MM.1S (cell line): ENCODE results near the gene HIVEP2.

Experiments used
- DNase-seq: peaks from one replicate; pipeline ENCODE4 v3.0.0-alpha.2; 2015
- H2AFZ ChIP-seq: fragments of 300-600 bp; sonication (generic); 2 replicates; pipeline ENCODE4 v1.6.0; 2016; ENCODE audit warnings: antibody characterized with exemption, low read length
- H3F3A ChIP-seq: fragments of 300-600 bp; sonication (generic); 2 replicates; pipeline ENCODE4 v1.6.1; 2016; ENCODE audit warnings: mild to moderate bottlenecking, antibody characterized with exemption, low read length, moderate library complexity, mixed read lengths; ENCODE audit not compliant: insufficient read depth
- H3K27ac ChIP-seq: fragments of 300-600 bp; sonication (generic); 2 replicates; pipeline ENCODE4 v1.5.1; 2016; ENCODE audit warnings: mild to moderate bottlenecking, low read length
- H3K27me3 ChIP-seq: fragments of 300-600 bp; sonication (generic); replicated peaks from 2 replicates; pipeline ENCODE4 v1.6.0; 2016; ENCODE audit warnings: low read length; ENCODE audit not compliant: insufficient read depth
- H3K36me3 ChIP-seq: fragments of 300-600 bp; sonication (generic); replicated peaks from 2 replicates; pipeline ENCODE4 v1.6.1; 2016; ENCODE audit warnings: mild to moderate bottlenecking, low read length, mixed read lengths; ENCODE audit not compliant: insufficient read depth
- H3K4me1 ChIP-seq: fragments of 300-600 bp; sonication (generic); 2 replicates; pipeline ENCODE4 v1.6.1; 2016; ENCODE audit warnings: low read length, mixed read lengths
- H3K4me2 ChIP-seq: fragments of 300-600 bp; sonication (generic); 2 replicates; pipeline ENCODE4 v1.6.0; 2016; ENCODE audit warnings: low read depth, low read length
- H3K4me3 ChIP-seq: fragments of 300-600 bp; sonication (generic); 2 replicates; pipeline ENCODE4 v1.5.1; 2016; ENCODE audit warnings: low read length, mixed read lengths
- H3K79me2 ChIP-seq: fragments of 300-600 bp; sonication (generic); 2 replicates; pipeline ENCODE4 v1.6.1; 2016; ENCODE audit warnings: mixed run types, low read length, mixed read lengths
- H3K9ac ChIP-seq: fragments of 300-600 bp; sonication (generic); 2 replicates; pipeline ENCODE4 v1.6.1; 2016; ENCODE audit warnings: low read length, mixed read lengths
- H3K9me2 ChIP-seq: fragments of 300-600 bp; sonication (generic); replicated peaks from 2 replicates; pipeline ENCODE4 v1.6.1; 2016; ENCODE audit warnings: mild to moderate bottlenecking, low read length, mixed read lengths; ENCODE audit not compliant: insufficient read depth
- H3K9me3 ChIP-seq: fragments of 300-600 bp; sonication (generic); replicated peaks from 2 replicates; pipeline ENCODE4 v1.6.1; 2016; ENCODE audit warnings: mild to moderate bottlenecking, low read length, mixed read lengths; ENCODE audit not compliant: insufficient read depth
- H4K20me1 ChIP-seq: fragments of 300-600 bp; sonication (generic); 2 replicates; pipeline ENCODE4 v1.6.1; 2016; ENCODE audit warnings: mild to moderate bottlenecking, low read length, moderate library complexity, mixed read lengths; ENCODE audit not compliant: insufficient read depth
- CTCF ChIP-seq: fragments of 300-600 bp; sonication (generic); IDR thresholded peaks from 2 replicates; pipeline ENCODE4 v1.5.1; 2016; ENCODE audit warnings: antibody characterized with exemption, low read length, mixed read lengths
- EZH2 ChIP-seq: fragments of 300-600 bp; sonication (generic); optimal IDR thresholded peaks from 2 replicates; pipeline ENCODE3; 2017; ENCODE audit warnings: low read depth, mild to moderate bottlenecking, antibody characterized with exemption, low read length, mixed read lengths
- EZH2phosphoT487 ChIP-seq: fragments of 300-600 bp; sonication (generic); IDR thresholded peaks from 2 replicates; pipeline ENCODE4 v1.6.1; 2018; ENCODE audit warnings: antibody characterized with exemption, low read length

The HIVEP2 gene

GRCh38 chr6:142728364-142728763 is 216.6 kb downstream of the HIVEP2 start:
- Histone ChIP-seq H3K9me2 (no peaks in the 10 kb centered on the region), H3K79me2 (no peaks in the 10 kb centered on the region), H3K27me3 (no peaks in the 10 kb centered on the region), H3K4me1 (no peaks in the 10 kb centered on the region), H2AFZ (no peak overlapping the region), H3K4me2 (no peak overlapping the region), H3K9ac (no peak overlapping the region), H3K9me3 (no peaks in the 10 kb centered on the region), H3F3A (no peaks in the 10 kb centered on the region), H3K36me3 (no peaks in the 10 kb centered on the region), H3K4me3 (no peak overlapping the region), H4K20me1 (no peaks in the 10 kb centered on the region), H3K27ac (no peak overlapping the region)
- no peak for DNase-seq
- TF ChIP-seq EZH2: no peak
- TF ChIP-seq CTCF: no peak
- no peak for TF ChIP-seq EZH2phosphoT487

- Histone ChIP-seq H2AFZ (no peak overlapping the region), H3K9me3 (no peaks in the 10 kb centered on the region), H3K9me2 (no peaks in the 10 kb centered on the region), H3K4me1 (peaks cover 9% of the 10 kb centered on the region), H4K20me1 (no peaks in the 10 kb centered on the region), H3K27me3 (no peaks in the 10 kb centered on the region), H3K9ac (no peak overlapping the region), H3K27ac (no peak overlapping the region), H3F3A (peaks cover 7% of the 10 kb centered on the region), H3K36me3 (no peaks in the 10 kb centered on the region), H3K4me3 (no peak overlapping the region), H3K79me2 (no peaks in the 10 kb centered on the region), H3K4me2 (no peak overlapping the region)
- DNase-seq: no peak
- TF ChIP-seq EZH2phosphoT487 (no peak), EZH2 (no peak), CTCF (no peak)
Observed at GRCh38 chr6:142726616-142727015, 218.4 kb downstream of the HIVEP2 start.

- Histone ChIP-seq H3K4me1 (peaks cover 15% of the 10 kb centered on the region), H3K79me2 (no peaks in the 10 kb centered on the region), H3K9me3 (no peaks in the 10 kb centered on the region), H3K9ac (no peak overlapping the region), H2AFZ (no peak overlapping the region), H3K36me3 (no peaks in the 10 kb centered on the region), H3K4me2 (no peak overlapping the region), H3F3A (peaks cover 7% of the 10 kb centered on the region), H3K27ac (no peak overlapping the region), H3K27me3 (no peaks in the 10 kb centered on the region), H3K4me3 (no peak overlapping the region), H4K20me1 (no peaks in the 10 kb centered on the region), H3K9me2 (no peaks in the 10 kb centered on the region)
- no peak for TF ChIP-seq EZH2phosphoT487
- TF ChIP-seq EZH2: no peak
- no peak for TF ChIP-seq CTCF
- DNase-seq: no peak
Observed at GRCh38 chr6:142725024-142725770, 219.8 kb downstream of the HIVEP2 start.
